Lower lobe of right lung (tissue), 2 donors: ENCODE results near the gene PMIS2. TPM values are rescaled to one million over a fixed set of nuclear protein-coding genes. Genes with fewer than 3 reads are reported as not detected.

ENCODE experiments used
- ATAC-seq, 2 donors: fragments of 200-7000 bp; cut with Tn5 transposase; one replicate each; pipeline ENCODE4 v1.9.1; 2020 to 2022; ENCODE audit warnings: mild to moderate bottlenecking in 2 of 2, moderate library complexity in 2 of 2
- DNase-seq: peaks from one replicate; pipeline ENCODE4 v3.0.0-alpha.2; 2020
- H3K27ac ChIP-seq: fragments of 200-600 bp; one replicate; pipeline ENCODE4 v1.8.0; 2022
- H3K27me3 ChIP-seq: fragments of 200-600 bp; one replicate; pipeline ENCODE4 v1.8.0; 2022; ENCODE audit warnings: low read depth
- H3K36me3 ChIP-seq: fragments of 200-600 bp; one replicate; pipeline ENCODE4 v1.8.0; 2022; ENCODE audit warnings: mild to moderate bottlenecking
- H3K4me1 ChIP-seq: fragments of 200-600 bp; one replicate; pipeline ENCODE4 v1.8.0; 2022
- H3K4me3 ChIP-seq: fragments of 200-600 bp; one replicate; pipeline ENCODE4 v1.8.0; 2022; ENCODE audit warnings: mild to moderate bottlenecking
- H3K9me3 ChIP-seq: fragments of 200-600 bp; one replicate; pipeline ENCODE4 v1.8.0; 2022
- CTCF ChIP-seq: fragments of 200-600 bp; IDR thresholded peaks from one replicate; pipeline ENCODE4 v1.8.0; 2022; ENCODE audit warnings: antibody characterized with exemption, mild to moderate bottlenecking
- intact Hi-C: fragments of 100-400 bp; cut with DNase I; formaldehyde crosslinking; loops from one replicate; pipeline ENCODE4 v1.11.0; 2022
- total RNA-seq: library from RNA; stranded (reverse); fragmentation: NEBNext Ultra II Directional; extraction: Animal tissue kit (Norgen Biotek cat#: 25700); gene quantifications from one replicate; pipeline ENCODE4 v1.2.1, GENCODE V29; 2021
- donor health status: DM: no; HTN: yes; CAD: no; lungs with severe emphysema.

The PMIS2 gene
- total RNA-seq, 1 donor from 2014 or later: not detected

GRCh38 chr19:35554076-35554475 lies 31.9 kb upstream of the PMIS2 start:
- no peaks in the 10 kb centered on the region for H3K9me3 ChIP-seq
- intact Hi-C loops: no loop called here
- ATAC-seq: no peak
- DNase-seq: no peak
- TF ChIP-seq CTCF: no peak
- no peak overlapping the region for H3K27ac ChIP-seq
- no peaks in the 10 kb centered on the region for H3K36me3 ChIP-seq
- H3K27me3 ChIP-seq: peaks cover 19% of the 10 kb centered on the region
- peaks cover 7% of the 10 kb centered on the region for H3K4me1 ChIP-seq
- no peak overlapping the region for H3K4me3 ChIP-seq

GRCh38 chr19:35555301-35556005 lies 30.5 kb upstream of the PMIS2 start:
- no peak for TF ChIP-seq CTCF
- peaks cover 7% of the 10 kb centered on the region for H3K4me1 ChIP-seq
- no peaks in the 10 kb centered on the region for H3K9me3 ChIP-seq
- no peak for DNase-seq
- no peak overlapping the region for H3K4me3 ChIP-seq
- no peak overlapping the region for H3K27ac ChIP-seq
- no peaks in the 10 kb centered on the region for H3K36me3 ChIP-seq
- H3K27me3 ChIP-seq: peaks cover 31% of the 10 kb centered on the region
- intact Hi-C loops: no loop called here
- no peak for ATAC-seq

GRCh38 chr19:35556025-35556590 lies 29.9 kb upstream of the PMIS2 start:
- intact Hi-C loops: no loop called here
- Histone ChIP-seq H3K27me3 (peaks cover 31% of the 10 kb centered on the region), H3K36me3 (no peaks in the 10 kb centered on the region), H3K9me3 (no peaks in the 10 kb centered on the region), H3K4me1 (peaks cover 7% of the 10 kb centered on the region), H3K27ac (no peak overlapping the region), H3K4me3 (no peak overlapping the region)
- TF ChIP-seq CTCF: no peak
- ATAC-seq (no peak), DNase-seq (no peak)

- ATAC-seq: no peak
- H3K9me3 ChIP-seq: no peaks in the 10 kb centered on the region
- DNase-seq: no peak
- H3K27ac ChIP-seq: no peak overlapping the region
- no peak overlapping the region for H3K4me3 ChIP-seq
- intact Hi-C loops: no loop called here
- no peaks in the 10 kb centered on the region for H3K36me3 ChIP-seq
- H3K27me3 ChIP-seq: peaks cover 32% of the 10 kb centered on the region
- TF ChIP-seq CTCF: no peak
- peaks cover 7% of the 10 kb centered on the region for H3K4me1 ChIP-seq
These were observed 29.0 kb upstream of the PMIS2 start for GRCh38 chr19:35556846-35557538.

- H3K36me3 ChIP-seq: no peaks in the 10 kb centered on the region
- no peaks in the 10 kb centered on the region for H3K9me3 ChIP-seq
- H3K27me3 ChIP-seq: peaks cover 37% of the 10 kb centered on the region
- no peak for TF ChIP-seq CTCF
- intact Hi-C loops: no loop called here
- ATAC-seq (peak; percentile 66 to 79), DNase-seq (peak; percentile 79)
- H3K4me3 ChIP-seq: peak overlapping the region; percentile 48
- H3K27ac ChIP-seq: no peak overlapping the region
- peaks cover 7% of the 10 kb centered on the region for H3K4me1 ChIP-seq
These were observed 28.2 kb upstream of the PMIS2 start for GRCh38 chr19:35557539-35558399.
